Measurements from ENCODE around the gene KCNT1.

KCNT1 gene

DNA sequence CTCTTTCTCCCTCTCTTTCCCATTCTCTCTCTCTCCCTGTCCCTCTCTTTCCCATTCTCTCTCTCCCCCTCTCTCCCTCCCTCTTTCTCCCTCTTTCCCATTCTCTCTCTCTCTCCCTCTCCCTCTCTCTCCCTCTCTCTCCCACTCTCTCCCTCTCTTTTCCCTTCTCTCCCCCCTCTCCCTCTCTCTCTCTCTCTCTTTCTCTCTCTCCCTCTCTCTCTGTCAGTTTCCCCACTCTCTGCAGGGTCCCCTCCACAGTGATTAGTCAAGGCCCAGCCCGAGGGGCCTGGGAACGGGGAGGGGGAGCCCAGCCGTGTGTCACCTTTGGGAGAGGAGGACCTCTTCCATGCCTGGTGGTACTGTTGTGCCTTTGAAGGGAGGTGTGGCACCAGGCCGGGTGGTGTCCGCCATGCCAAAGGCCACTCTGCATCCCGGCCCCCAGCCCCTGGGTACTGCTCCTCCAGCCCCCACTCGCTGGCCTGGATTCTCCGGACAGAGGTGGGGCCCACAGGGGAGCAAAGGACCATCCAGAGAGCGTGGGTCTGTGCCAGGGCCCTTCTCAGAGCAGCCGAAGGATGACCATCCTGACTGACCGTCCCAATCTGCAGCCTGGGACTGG lies 25.4 kb downstream of the KCNT1 start:
- no peak for DNase-seq (ENCODE audit: low read depth)

DNA sequence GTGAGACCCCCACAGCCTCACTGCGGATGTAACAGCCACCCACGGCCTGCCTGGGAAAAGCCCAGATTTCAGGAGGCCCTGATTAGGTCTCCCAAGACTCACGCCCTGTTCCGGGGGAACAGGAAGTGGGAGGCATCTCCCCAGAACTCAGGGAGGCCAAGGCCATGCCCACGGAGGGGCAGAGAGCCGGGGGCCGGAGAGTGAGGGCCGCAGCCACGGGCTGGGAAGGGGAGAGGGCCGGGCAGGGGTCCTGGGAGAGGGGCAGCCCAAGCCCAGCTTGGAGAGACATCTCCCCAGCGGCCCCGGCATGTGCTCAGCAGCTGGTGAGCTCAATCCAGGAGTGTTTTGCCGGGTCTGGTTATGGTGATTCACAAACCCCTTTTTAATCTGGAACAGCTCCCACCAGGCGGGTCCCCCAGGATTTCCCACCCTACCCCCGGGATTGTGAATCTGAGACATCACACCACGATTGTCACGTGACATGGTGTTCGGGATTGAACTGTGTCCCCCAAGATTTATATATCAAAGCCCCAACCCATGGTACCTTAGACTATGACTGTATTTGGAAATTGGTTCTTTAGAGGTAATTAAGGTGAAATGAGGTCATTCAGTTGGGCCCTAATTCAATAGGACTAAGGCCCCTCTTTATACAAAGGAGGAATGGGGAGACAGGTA lies 26.6 kb downstream of the KCNT1 start:
- no peak for DNase-seq (ENCODE audit: low read depth)

DNA sequence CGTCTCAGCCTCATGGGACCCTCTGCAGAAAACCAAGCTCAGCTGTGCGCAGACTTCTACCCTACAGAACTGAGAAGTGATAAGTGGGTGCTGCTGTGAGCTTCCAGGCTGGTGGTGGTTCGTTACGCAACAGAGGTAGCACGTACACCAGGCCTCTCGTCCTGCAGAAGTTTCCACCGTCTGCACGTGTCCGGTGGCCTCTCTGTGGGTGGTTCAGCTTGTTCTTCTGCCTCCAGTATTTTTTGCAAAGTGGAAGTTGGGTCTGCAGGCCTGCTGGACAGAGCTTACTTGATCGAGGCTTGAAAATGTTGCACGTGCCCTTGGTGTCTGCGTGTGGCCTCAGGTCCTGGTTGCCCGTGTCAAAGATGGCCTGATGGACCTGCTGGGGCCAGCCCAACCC lies 27.5 kb downstream of the KCNT1 start:
- no peak for DNase-seq (ENCODE audit: low read depth)

DNA sequence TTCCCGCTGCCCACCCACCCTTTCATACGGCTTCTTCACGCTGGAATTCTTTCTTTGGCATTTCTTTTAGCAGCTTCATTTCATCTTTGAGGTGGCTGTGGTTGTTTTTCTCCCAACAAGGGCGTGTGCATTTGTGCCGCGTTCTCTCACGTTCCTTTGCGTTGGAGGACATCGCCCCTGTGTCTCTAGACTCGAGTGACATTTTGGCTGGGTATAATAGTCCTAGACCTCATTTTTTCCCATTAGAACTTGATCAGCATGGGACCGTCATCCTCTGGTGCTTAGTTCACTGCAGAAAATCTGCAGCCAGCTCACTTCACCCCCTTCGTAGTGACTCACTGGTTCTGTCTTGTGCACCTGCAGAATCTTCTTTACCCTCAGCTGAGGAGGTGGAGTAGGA lies 29.5 kb downstream of the KCNT1 start:
- no peak for DNase-seq (ENCODE audit: low read depth)

DNA sequence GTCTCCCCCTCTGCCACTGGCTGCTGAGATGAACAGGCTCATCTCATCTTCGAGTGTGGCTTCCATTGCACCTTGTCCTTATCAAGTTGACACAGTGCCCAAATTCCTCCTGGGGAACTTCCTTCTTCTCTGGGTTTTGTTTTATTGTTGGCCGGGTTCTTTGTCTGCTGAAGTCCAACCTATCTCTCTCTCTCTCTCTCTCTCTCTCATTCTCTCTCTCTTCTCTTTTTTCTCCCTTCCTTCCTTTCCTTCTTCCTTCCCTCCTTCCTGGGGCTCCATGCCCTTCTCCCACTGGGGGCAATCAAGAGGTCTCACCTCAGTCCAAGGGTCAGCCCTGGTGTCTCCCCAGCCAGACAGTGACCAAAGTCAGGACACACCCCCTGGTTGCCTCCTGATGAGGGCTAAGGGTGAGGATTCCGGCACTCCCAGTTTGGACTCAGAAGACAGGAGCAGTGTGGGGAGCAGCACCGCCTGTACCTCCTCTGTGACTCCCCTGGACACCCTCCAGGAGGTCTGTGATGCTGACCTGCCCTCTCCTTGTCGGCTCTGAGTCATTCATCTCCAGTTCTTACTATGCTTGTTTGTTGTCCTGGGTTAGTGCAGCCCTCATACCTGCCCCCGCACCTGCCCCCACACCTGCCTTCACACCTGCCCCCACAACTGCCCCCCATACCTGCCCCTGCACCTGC lies 30.7 kb downstream of the KCNT1 start:
- DNase-seq (ENCODE audit: low read depth): no peak

DNA sequence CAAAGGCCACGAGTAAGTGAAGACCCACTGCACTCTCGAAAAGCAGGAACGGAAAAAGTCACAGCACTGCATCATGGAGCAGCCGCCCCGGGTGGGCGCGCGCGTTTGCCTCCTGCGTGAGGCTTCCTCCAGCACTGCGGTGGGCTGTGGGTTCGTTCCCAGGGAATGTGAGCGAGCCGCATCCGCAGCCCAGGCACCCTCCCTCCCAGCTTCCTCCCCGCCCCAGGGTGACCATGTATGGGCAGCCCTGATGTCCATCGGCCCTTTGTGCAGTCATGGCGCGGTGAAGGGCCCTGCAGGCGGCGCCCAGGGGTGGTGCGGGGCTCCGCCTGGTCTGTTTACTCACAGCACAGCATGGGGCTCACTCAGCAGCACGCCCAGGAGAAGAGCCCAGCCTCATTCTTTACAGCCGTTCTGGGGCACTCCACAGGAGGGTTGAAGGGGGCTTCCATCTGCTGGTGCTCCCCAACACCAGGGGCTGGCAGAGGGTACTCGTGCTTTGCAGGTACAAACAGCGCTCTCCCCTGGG lies 32.7 kb downstream of the KCNT1 start:
- no peak for DNase-seq (ENCODE audit: low read depth)

DNA sequence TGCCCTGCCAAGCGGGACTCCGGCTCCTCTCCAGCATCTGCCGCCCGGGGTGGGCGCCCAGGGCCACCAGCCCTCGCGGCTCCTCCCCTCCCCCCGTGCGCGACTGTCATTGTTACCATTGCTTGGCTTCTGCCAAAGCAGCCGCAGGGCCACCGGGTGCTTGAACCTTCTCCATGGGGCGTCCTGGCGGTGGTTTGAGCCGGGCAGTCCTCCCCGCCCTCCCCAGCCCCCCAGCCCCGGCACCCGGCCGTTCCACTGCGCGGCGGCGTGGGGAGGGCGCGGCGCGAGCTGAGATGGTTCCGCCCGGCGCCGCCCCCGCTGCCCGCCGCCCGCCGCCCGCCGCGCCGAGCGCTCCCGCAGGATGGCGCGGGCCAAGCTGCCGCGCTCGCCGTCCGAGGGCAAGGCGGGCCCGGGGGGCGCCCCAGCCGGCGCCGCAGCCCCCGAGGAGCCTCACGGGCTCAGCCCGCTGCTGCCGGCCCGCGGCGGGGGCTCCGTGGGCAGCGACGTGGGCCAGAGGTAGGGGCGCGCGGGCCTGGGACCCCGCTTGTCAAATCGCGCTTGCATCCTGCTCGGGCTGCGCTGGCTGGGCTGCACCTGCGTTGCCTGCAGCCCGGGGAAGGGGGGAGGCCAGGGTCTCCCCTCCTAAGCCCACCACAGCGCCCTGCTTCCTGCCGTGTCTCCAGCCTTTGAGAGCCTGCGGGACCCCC lies 34.4 kb downstream of the KCNT1 start:
- no peak for DNase-seq (ENCODE audit: low read depth)

DNA sequence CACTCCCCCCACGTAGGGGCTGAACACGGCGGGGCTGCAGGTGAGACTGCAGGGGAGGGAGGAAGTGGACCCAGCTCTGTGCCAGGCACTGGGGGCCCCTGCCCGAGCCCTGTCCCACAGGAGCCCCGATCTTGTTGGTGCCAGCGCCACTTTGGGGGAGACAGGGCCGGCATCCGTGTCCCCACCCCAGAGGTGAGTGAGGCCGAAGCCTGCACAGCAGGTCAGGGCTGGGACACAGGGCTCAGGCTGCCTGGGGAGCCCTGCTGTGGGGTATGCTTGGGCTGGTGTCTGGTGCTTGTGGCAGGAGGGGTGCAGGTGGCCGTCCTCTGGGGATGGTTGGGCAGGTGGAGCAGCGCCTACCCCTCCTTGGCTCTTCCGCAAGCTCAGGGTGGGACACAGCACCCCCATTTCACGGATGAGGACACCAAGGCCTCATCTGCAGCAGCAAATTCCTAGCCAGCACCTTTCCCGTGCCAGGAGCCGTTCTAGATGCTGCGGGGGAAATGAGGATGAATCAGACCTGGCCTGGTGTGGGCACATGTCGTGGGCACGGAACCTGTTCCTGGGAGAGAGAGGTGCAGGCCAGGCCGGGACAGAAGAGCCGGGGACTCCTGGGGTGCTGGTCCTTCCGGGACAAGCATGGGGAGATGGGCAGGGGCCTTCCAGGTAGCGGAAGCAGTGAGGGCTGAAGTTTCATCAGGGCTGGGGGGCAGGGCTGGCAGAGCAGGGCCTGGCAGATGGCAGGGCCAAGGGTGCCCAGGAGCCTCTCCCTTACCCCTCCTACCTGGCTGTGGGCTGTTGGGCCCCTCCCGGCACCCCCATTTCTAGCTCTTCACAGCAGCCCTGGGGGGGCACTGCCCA lies 35.2 kb downstream of the KCNT1 start:
- no peak for DNase-seq (ENCODE audit: low read depth)

DNA sequence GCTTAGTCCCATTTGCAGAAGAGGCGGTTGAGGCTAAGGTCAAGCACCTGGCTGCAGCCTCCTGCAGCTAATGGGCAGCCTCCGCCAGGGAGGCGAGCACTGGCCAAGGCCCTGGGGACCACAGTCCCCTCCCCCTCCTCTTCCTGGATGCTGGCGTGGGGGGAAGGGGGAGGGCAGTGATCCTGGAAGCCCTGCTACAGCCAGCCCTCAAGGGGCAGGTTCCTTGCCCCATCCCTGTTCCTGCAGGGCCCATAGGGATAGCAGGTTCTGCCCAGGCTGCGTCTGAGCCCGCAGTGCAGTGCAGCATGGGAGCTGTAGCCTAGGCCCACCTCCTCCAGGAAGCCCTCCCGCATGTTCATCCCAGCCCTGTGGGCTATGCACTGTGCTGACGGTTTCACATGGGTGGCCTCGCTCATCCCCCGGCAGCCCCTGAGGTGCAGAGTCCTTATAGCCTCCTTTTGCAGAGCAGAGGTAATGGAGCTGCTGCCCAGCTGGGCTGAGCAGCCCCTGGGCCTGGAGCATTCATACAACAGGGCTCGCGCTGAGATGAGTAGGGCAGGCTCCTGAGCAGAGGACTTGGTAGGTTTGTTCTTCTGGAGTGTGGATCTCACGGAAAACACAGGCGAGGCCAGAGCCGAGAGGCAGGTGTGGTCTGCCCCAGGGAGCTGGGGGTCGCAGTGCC lies 36.0 kb downstream of the KCNT1 start:
- DNase-seq (ENCODE audit: low read depth): no peak

DNA sequence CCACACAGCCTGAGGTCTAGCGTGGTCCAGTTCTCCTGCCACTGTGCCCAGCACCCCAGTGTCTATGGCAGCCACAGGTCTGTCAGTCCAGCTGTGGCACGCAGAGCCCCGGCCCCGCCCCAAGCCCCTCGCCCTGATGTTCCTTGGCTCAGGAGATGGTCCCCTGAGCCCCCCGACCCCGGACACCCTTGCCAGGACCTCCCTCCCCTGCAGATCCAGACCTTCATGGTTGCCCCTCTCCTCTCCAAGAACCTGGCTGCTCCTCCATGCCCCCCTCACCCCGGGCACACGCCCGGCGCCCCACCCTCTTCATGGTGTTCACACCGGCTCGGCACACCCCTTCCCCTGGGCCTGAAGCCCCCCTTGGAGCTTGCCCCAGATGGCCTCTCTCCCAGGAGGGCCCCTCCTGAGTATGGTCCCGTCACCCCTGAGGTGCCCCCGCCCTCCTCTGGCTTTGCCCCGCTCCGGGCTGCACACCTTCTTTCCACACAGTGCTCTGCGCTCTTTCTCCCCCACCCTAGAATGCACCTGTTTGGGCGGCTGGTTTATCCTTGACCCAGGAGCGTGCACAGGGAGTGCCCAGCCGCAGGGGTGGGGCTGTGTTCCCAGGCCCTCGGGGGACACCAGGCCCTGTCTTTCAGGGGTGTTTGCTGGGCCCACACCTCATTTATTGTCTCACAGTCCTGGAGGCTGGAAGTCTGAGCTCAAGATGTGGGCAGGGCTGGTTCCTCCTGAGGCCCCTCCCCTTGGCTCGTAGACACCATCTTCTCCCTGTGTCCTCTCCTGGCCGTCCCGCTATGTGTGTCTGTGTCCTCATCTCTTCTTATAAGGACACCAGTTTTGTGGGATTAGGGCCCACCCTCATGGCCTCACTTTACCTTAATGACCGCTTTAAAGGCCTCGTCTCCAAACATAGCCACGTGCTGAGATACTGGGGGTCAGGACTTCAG lies 37.6 kb downstream of the KCNT1 start:
- no peak for DNase-seq (ENCODE audit: low read depth)

DNA sequence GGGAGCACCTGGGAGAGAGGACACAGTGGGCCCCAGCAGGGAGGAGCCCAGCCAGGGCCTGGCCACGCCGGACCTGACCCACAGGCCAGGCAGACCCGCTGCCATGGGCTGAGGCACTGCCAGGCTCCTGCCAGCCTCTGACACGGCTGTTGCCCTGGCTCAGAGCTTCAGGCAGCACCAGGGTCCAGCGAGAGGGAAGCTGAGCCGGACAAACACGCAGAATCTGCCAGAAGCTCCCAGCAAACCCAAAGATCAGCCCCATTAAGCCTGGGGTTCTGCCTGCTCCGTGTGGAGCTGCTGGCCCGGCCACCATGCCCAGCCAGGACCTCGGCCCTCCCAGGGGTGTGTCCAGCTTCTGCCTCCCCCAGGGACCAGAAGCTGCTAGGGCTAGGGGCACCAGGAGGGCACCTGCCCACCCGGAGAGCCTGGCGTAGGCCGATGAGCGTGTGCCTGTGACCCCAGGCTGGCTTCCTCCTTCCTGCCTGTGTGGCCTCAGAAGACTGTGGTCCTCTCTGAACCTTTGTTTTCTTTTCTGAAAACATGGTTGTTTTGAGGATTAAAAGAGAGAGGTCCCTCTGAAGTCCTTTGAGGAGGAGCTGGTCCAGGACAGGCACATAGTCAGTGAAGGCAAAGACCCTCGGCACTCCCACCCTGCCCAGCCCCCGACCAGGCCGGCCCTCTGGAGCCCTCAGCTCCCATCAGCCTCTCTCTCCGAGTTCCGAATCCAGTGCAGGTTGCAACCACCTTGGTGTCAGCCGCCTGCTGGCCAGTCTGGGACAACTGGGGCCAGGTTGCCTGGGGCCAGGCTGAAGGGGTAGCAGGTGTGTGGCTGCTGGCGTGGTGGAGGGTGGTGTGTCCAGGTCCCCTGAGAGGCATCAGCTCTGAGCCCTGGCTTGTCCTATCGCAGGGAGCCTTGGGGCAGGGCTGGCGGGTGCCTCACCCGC lies 39.6 kb downstream of the KCNT1 start:
- no peak for DNase-seq (ENCODE audit: low read depth)

DNA sequence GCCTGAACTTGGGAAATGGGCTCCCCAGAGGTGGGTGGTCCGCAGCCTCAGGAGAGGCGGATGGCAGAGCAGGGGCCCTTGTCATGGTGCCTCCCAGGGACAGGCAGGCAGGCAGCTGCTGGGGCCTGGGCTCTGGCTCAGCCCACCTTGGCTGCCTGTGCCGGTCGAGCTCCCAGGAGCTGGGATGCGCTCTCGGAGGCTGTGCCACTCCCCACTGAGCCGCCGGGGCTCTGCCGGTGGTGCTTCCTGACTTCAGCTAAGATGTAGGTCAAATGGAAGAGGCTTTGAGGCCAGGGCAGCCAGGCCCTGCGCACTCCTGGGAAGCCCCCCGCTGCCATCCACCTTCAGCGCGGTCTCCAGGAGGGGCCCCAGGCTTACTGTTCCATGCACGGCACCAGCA lies 41.0 kb downstream of the KCNT1 start:
- DNase-seq (ENCODE audit: low read depth): no peak

DNA sequence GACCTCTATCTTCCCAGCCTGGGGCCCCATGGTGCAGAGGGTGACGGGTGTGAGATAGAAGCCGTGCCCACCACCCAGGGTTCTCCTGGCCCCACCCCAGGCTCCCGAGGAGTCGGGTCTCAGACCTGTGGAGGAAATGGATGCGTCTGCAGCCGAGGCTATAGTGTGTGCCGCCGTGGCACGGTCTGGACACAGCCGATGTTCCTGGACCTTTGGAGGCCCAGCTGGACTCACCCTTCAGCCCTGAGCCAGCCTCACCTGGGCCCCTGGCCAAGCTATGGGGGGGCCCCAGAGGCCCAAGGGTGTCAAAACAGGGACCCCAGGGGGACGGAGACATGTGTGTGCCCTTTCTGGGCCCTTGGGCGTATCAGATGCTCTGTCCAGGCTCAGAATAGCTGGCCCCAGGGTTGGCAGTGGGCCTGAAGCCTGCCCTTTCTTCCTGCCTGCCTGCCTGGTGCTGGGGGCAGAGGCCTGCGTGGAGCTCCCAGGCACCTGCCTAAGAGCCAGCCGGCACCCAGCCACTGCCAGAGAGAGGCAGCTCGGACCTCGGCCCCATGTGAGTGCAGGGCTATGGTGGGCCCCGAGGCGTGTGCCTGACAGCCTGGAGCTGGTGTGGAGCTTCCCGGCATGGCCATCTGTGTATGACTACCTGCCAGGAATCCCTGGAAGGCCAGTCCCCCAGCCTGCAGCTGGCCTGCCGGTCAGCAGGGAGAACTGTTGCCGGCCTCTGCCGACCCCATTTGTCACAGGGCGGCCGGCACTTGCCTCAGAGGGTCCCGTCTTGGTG lies 41.8 kb downstream of the KCNT1 start:
- DNase-seq (ENCODE audit: low read depth): no peak

DNA sequence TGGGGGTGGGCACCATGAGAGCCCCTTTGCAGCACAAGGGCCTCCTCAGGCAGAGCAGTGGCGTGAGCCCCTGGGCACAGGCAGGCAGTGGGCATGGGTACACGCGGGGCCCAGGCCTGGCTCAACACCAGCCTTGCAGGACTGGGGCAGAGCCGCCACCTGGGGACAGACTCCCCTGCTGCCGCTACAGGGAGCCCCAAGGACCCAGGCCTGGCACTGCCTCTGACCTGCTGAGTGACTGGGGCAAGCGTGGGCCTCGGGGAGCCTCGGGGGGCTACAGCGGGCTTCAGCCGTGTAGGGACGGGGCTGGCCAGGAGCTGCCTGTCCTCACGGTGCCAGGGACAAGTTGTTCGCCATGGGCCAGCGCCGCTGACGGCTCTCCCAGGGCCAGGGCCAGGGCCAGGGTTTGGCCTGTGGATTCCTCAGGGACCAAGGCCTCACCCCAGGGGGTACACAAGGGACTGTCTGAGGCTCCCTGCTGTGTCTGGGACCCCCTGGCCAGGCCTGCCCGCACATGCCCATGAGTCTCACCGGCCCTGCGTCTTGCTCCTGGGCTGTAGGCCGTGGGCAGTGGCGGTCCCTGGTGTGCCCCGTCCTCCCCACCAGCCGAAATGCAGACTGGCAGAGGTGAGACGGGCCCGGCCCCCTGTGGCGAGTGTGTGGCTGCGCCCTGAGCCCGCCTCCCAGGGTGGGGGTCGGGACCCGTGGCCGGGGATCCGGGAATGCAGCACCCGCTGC lies 42.5 kb downstream of the KCNT1 start:
- no peak for DNase-seq (ENCODE audit: low read depth)

DNA sequence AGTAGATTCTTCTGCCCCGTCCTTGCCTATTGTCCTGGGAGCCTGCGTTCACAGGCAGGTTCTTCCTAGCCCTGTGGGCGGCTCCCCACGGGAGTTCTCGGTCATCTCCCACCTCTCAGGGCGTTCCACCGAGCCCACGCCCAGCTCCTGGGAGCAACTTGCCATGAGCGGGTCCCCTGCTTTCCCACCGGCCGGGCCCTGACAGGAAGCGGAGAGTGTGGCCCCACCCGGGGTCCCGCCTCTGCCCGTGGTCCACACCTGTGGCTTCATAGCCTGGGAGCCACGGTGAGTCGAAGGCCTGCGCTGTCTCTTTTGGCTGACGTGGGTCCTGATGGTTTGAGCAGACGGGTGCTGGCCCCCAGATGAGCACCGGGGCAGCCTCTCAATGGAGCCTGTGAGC lies 43.2 kb downstream of the KCNT1 start:
- no peak for DNase-seq (ENCODE audit: low read depth)

DNA sequence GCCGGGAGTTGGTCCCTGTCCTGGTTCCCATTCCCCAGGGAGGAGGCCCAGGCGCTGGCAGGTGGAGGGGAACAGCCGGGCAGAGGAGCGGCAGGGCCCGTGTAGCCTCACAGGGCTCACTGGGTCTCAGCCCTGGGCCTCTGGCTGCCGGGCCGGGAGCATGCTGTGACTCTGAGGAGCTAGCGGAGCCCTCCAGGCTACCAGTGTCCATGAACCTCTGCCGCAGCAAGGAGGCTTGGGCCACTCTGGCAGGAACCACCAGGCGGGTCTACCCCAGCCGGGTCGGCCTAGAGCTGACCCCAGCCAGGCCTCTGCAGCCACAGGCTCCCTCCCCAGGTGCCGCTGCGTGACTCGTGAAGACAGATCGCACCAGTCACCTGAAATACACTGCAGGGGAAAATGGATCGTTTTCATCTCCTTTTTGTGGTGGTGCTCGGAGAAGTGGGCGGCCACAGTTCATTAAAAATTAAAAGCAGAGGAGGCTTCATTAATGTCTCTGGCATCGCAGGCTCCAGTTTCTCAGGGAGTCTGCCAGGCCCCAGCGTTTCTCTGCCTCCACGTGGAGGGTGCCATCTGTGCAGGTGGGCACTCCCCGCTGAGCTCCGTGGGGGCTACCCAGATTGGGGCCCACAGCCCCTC lies 43.8 kb downstream of the KCNT1 start:
- DNase-seq (ENCODE audit: low read depth): no peak

DNA sequence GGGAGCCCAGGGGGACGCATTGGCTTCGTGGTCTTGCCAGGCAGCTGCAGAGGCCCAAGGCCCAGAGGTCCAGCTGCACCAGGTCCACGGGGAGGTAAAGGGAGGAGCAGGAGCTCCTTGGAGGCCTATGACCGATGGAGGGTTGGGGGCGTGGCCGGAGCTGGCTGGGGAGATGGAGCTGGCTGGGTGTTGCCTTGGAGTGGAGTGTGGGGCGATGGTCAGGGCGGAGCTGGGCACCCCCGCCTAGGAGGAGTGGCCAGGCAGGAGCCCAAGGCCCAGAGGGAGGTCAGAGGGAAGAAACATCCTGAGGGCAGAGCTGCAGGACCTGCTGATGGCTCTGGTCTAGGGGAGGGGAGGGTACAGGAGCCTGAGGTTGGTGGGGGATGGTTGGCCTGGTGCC lies 44.6 kb downstream of the KCNT1 start:
- DNase-seq (ENCODE audit: low read depth): no peak
